SIG-M5 (cell line): ENCODE results near the gene PRTN3.
"Not testable (repeated sequence)": the region's sequence is repeated elsewhere in the genome, so short reads cannot be mapped to it uniquely, and the experiment has no call there.

Source experiments
- DNase-seq: peaks from one replicate; lab custom pipeline; 2025; lab: John Stamatoyannopoulos, UW

PRTN3 gene

DNA sequence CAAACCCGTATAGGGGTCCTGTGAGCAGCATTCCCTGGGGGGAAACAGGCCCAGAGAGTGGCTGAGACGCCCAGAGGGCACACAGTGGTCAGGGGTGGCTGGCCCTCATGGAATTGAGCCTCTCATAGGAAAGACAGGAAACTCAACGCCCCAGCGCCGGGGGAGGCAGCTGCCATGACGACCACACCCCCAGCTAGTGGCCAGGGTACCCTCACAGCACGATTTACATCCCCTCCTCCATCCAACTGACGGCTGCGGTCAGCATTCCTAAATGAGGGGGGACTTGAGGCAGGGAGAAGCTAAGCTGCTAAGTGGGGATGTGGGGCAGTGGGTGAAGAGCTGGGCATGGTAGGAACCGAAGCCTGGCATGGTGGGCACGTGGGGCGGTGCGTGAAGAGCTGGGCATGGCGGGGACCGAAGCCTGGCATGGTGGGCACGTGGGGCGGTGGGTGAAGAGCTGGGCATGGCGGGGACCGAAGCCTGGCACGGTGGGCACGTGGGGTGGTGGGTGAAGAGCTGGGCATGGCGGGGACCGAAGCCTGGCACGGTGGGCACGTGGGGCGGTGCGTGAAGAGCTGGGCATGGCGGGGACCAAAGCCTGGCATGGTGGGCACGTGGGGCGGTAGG is 42.2 kb downstream of the PRTN3 start:
- no peak for DNase-seq

DNA sequence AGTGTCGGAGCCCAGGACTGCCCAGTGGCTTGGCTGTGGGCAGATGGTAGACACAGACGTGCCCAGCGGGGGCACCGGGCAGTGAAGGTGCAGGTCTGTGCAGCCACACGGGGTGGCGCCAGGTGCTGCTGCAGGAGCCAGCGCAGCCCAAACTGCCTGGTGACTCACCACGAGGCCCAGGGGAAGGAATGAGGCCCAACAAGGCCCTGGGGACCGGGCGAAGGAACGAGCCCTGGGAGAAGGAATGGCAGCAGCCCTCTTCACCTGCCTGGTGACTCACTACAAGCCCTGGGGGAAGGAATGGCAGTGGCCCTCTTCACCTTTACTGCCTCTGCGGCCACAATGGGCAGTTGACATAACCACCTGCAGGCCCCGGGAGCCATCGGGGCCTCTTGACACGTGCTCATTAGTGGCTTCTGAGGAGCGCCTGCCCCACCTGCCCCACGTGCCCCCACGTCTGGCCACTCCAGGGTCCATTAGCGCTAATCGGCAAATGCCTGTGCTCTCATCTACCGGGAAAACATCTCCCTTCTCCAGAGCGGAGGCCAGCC is 42.9 kb downstream of the PRTN3 start:
- no peak for DNase-seq

DNA sequence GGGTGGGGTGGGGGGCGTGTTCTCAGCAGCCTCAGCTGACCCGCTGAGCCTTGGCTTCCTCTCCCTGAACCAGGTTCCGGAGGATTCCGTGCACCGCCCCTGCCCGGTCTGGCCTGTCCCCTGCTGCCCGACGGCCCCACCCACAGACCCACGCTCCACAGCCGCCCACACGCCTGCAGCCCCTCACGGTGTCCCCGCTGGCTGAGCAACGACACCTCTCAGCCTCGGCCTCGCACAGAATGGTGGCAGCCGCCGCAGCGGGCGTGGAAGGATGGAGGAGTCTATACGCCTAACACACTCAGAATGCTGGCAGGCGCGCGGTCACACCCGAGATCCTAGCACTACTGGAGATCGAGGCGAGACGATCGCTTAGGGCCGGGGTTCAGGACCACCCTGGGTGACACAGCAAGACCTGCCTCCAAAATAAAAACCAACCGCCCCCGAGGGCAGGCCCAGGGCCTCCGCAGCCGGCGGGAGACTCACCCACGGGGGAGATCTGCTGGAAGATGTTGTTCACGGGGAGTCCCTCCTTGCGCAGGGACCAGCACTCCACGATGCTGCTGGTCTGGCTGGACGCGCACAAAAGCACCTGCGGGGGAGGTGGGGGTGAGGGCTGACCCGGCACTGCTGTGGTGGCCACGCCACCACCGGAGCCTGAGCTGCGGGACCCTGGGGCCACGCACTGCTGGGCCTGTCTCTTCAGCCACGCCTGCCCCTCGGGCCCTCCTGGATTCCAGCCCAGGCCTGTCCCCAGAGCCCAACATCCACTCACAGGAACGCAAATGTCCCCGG is 43.8 kb downstream of the PRTN3 start:
- no peak for DNase-seq

DNA sequence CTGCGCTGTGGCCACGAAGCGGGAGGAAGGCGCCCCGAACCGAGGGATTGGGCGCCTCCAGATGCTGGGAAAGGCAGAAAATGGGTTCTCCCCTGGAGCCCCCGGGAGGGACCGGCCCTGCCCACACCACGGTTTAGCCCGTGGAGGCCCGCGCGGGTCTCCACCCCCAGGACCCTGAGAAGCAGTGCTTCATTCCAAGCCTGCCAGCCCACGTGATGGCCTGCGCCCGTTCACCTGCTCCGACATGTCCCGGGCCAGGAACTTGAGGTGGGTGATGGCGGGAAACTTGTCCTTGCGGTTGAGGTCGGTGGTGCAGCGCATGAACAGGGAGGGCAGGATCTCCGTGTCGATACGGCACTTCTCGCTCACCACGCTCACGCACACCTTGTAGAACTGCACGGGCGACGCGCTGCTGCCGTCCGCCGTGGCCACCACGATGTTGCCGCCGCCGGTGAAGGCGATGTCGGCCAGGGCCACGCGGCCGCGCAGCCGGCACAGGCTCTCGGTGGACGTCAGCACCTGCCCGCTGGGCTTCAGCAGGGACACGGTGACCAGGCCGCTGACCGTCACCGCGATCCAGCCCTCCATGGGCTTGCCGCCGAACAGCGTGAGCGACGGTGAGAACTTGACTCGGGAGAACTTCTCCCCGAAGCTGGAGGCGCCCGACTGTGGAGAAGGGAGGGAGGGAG is 44.9 kb downstream of the PRTN3 start:
- DNase-seq, result no peak

DNA sequence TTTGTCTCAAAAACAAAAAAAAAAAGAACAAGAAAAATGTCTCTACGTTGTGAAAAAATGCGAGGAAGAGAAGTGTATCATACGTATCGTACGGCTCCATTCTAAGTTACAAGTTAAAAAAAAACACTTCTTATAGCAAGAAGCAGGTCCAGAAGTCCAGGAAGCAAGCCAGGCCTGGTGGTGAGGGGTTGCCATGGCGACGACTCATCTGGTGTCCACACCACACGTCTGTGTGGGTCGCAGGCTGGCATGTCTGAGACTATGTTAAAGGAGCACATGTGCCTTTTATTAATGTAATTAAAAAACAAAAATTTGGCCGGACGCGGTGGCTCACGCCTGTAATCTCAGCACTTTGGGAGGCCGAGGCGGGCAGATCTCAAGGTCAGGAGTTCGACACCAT is 46.3 kb downstream of the PRTN3 start:
- DNase-seq, result no peak

DNA sequence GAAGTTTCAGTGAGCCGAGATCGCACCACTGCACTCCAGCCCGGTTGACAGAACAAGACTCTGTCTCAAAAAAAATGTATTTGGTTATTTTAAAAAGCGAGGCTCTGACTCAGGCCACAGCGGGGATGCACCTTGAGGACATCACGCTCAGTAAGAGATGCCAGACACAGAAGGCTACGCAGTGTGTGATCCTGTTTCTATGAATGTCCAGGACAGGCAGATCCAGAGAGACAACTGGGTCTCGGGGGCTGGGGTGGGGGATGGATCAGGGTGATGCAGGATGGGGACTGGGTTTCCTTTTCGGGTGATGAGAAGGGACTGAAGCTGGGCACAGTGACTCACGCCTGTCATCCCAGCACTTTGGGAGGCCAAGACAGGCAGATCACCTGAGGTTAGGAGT is 46.8 kb downstream of the PRTN3 start:
- no peak for DNase-seq

DNA sequence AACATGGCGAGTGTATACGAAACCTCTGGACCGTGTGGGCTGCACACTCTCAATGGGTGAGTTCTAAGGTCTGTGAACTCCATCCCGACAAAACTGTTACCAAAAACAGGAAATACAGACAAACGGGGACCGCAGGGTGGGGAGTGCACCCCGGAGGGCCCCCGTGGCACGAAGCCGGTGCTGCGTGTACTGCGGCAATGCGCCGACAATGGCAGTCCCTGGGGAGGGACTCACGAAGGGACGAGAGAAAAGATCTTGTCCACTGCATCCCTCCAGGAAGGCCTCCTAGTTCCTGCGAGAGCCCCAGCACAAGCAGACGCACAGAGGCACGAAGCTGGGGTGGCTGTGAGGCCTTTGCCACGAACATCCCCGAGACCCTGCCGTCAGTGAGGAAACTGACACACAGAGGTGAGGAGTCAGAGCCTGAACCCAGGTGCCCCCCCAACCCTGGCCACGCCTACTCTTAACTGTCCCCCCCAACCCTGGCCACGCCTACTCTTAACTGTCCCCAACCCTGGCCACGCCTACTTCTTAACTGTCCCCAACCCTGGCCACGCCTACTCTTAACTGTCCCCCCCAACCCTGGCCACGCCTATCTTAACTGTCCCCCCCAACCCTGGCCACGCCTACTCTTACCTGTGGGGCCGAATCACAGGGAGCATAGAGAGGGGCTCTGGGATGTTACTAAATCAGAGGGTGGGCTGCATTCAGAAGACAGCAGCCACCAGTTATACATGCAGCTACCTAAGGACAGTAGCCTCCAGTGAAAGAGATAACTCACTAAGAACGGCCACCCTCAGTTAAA is 48.0 kb downstream of the PRTN3 start:
- no peak for DNase-seq

DNA sequence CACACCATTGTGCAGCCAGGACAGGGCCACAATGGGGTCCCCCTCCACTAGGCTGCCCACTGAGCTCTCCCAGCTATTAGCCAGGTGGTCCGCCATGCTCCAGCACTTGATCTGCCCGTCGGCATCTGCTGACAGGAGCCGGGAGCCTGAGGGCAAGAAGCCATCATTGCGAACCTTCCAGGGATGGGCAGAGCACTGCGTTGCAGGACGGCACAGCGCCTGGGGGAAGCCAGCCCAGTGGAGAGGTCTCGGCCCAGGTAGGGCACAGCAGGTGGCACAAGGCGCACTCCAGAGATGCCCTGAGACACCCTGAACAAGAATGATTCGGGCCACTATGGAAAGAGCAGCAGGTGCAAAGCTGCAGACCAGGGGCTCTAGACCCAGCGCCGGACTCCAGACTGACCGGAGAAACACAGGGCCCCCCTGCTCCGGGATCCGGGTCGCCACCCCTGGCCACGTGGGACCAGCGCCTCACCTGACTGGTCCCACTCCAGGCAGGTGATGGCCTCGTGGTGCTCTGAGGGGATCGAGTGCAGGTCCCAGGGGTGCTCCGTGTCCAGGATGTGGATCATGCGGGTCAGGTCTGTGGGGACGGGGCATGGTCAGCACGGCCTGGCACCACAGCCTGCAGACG is 49.0 kb downstream of the PRTN3 start:
- no peak for DNase-seq

DNA sequence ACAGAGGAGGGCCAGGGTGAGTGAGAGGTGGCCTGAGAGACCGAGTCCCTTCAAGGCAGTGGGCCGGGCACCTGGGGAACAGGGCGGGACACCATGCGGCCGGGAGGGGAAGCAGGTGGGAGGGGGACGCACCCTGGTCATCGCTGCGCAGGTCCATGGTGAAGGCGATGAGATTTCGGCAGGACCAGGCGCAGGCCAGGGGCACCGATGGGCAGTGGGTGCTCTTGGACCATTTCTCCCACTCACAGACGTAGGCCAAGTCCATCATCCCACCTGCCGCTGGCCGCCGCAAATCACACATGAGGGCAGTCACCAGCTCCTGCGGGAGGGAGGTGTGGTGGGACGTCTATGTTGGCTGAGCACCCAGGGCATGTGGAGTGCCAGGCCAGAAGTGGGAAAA is 50.0 kb downstream of the PRTN3 start:
- no peak for DNase-seq

DNA sequence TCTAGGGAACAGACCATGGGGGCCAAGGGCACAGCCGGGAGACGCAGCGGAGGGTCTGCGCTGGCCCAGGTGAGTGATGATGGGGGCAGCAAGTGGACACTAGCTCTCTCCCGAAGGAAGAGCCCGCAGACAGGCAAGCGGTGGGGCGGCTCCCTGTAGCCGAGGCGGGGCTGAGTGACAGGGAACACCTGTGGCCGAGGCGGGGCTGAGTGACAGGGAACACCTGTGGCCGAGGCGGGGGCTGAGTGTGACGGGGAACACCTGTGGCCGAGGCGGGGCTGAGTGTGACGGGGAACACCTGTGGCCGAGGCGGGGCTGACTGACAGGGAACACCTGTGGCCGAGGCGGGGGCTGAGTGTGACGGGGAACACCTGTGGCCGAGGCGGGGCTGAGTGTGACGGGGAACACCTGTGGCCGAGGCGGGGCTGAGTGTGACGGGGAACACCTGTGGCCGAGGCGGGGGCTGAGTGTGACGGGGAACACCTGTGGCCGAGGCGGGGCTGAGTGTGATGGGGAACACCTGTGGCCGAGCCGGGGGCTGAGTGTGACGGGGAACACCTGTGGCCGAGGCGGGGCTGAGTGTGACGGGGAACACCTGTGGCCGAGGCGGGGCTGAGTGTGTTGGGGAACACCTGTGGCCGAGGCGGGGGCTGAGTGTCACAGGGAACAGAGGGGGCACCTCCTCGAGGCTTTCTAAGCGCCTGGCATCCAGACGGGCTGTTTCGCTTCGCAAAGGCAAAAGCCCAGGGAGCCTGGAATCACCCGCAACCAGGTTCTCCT is 50.8 kb downstream of the PRTN3 start:
- DNase-seq, result not testable (repeated sequence)

DNA sequence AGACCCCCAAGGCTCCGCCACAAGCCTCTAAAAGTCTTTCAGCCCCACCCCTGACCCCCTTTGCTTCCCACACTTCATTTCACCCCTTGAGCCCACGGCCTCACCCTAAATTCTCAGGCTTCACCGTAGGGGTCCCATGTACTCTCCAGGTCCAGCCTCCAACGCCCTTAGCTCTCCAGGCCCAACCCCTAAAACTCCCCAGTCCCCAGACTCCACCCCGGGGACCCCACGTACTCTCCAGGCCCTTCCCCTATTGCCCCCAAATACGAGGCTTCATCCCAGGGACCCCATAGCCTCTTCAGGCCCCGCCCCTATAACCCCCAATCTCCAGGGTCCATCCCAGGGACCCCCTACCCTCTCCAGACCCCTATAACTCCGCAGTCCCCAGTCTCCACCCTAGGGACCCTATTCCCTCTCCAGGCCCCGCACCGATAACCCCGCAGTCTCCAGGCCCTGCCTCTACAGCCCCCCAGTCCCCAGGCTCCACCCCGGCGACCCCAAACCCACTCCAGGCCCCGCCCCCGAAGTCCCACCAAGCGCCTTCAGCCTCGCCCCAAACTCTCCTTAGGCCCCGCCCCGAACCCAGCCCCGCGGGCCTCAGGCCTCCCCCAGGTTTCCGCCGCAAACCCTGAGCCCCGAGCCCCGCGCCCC is 51.6 kb downstream of the PRTN3 start:
- no peak for DNase-seq

DNA sequence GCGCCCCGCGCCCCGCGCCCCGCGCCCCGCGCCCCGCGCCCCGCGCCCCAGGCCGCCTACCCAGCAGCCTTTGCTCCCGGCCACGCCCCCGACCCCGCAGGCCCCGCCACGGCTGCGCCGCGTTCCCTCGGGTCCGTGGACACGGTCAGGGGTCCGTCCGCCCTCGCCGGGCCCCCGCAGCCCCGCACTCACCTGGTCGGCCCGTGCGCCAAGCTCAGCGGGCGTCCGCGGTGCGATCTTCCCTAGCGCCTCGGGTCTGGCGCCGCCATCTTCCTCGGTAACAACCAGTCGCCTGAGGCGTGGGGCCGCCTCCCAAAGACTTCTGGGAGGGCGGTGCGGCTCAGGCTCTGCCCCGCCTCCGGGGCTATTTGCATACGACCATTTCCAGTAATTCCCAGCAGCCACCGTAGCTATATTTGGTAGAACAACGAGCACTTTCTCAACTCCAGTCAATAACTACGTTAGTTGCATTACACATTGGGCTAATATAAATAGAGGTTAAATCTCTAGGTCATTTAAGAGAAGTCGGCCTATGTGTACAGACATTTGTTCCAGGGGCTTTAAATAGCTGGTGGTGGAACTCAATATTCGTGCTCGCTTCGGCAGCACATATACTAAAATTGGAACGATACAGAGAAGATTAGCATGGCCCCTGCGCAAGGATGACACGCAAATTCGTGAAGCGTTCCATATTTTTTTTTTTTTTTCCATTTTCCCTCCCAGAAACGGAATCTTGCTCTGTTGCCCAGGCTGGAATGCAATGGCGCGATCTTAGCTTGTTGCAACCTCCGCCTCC is 52.3 kb downstream of the PRTN3 start, which contains the start of the genes MED16 and RNU6-9:
Gene MED16, minus strand, starts transcription at position 294 of the 796 bp plus-strand sequence. CDS start 2,056 bp downstream, outside the sequence.
Gene RNU6-9, plus strand, starts transcription at position 591 of the 796 bp plus-strand sequence.
- peak; percentile 34 for DNase-seq

DNA sequence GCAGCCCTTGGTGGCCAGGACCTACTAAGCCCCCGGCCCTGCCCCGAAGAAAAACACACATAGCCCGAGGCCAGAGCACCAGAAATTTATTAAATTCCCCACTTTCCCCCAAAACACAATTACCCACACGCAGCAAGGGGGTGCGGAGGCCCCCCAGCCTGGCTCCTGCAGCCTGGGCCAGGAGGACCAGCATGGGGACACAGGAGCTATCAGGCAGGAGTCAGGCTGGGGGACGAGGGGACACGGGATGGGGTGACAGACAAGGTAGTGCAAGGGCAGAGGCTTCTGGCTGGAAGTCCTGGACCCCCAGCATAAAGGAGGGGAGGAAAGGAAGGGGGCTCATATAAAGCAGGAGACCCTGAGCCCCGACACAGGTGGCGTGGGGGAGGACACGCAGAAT is 55.6 kb downstream of the PRTN3 start:
- no peak for DNase-seq

DNA sequence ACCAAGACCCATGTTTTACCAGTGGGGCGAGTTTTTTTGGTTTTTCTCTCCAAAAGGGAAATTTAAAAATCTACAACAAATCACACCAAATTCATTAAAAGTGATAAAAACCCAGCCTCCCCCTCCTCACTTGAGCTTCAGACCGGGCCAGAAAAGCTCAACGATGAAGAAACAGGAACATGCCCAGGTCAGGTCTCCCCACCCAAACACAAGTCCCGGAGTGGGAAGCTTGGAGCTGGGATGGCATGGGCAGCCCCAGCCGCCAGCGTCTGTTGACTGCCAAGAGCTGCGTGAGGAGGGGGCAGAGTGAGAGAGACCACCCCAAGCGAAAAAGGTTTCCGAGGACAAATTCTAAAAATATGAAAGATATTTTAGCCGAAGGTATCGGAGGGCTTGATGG is 56.2 kb downstream of the PRTN3 start:
- no peak for DNase-seq

DNA sequence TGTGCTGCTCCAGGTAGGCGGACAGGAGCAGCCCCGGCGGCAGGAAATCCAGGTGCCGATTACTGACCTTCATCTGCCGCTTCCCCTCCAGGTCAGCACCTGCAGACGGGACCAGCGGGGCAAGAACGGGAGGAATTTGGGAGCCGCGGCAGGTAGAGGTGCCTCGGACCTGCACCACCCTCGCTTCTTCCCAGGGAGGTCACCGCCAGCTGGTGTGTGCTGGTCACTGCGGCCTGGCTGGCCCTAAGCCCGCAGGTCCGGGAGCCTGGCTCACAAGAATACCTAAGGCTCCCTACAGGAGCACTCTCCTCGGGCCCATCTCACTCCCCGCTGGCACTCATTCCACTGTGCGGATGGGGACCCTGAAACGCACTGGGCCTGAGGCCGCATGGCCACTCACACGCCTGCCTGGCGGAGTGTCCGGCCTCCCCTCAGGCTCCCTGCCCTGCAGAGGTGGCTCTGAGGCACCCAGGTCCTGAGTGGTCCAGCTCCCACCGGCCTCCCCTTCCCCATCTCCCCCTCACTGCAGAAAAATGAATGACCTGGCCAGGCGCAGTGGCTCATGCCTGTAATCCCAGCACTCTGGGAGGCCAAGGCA is 56.7 kb downstream of the PRTN3 start:
- no peak for DNase-seq
